HG03460 (cell line): Measurements from ENCODE around the gene CLEC19A.
"Not testable (repeated sequence)": the region's sequence is repeated elsewhere in the genome, so short reads cannot be mapped to it uniquely, and the experiment has no call there.

Experiments used
- ATAC-seq: cut with Tn5 transposase; IDR thresholded peaks from one replicate; pipeline ENCODE4 v1.9.1; 2021; ENCODE audit not compliant: unreplicated experiment

The CLEC19A gene

DNA sequence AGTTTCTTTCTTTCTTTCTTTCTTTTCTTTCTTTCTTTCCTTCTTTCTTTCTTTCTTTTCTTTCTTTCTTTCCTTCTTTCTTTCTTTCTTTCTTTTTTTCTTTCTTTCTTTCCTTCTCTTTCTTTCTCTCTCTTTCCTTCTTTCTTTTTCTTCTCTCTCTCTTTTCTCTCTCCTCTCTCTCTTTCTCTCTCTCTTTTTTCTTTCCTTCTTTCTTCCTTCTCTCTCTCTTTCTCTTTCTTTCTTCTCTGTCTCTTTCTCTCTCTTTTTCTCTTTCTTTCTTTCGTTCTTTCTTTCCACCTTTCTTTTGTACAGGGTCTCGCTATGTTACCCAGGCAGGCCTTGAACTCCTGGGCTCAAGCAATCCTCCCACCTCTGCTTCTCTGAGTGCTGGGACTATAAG, 35.7 kb downstream of the CLEC19A start:
- not testable (repeated sequence) for ATAC-seq

DNA sequence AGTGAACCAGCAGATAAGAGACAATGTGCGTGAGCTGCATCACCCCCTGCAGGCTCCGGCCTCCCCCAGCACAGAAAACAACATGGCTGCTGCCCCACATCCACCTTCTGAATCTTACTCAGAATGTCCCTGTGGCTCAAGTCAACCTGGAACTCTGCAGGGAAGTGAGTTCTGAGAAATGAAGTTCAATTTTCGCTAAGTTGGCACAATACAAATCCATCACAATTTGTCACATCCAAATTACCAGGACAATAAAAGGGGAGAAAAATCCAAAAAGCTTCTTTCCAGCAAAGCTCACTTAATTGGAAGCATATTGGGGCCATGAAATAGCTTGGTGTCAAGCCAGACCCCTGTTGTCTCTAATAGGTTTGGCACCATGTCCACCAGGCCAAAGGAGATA, 38.1 kb downstream of the CLEC19A start:
- ATAC-seq = no peak

DNA sequence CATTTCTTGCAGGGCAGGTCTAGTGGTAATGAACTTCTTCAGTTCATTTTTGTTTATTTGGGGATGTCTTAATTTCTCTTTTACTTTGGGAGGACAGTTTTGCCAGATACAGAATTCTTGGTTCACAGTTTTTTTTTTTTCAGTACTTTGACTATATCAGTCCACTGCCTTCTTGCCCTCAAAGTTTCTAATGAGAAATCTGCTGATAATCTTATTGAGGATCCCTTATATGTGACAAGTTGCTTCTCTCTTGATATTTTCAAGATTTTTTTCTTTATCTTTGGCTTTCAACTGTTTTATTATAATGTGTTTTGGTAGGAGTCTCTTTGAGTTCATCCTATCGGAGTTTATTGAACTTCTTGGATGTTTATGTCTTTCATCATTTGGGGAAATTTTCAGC, 42.8 kb downstream of the CLEC19A start:
- no peak for ATAC-seq

DNA sequence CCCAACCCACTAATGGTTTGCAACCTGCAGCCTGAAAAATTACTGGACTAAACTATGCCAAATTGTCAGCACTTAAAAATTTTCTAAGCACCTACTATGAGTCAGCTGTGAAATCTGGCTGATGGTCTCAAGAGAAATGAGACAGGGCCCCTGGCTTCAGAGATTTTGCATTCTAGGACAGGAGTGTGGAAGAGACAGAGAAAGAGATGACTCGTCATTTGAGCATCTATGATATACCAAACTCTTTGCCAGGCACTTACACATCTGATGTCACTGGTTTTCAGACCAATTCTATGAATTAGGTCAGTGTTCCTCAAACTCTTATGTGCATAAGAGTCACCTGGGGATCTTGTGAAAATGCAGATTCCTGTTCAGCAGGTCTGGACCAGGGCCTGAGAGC, 44.4 kb downstream of the CLEC19A start:
- ATAC-seq = no peak

DNA sequence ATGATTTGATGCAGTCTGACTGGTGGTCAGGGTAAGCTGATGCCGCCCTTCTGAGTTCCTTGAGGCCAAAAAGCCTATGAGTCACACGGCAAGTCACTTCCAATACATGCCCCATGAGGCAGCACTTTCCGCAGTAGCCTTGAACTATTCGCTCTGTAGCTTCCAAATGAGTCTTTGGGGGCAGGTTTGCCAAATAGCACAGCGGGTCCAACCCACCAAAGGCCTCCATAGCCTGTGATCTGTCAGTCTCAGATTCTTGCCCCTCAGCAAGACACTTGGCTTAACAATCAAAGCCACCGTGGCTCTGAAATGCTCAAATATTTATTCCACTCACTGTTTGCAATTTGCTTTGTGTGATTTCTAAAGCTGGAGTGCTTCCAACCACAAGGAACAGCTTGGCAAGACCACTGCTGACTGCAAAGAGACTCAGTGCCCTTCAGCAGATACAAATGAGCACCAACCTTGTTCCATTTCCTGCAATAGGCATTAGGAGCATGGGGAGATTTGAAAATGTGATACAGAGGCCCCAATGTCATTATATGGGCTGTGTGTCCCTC, 45.4 kb downstream of the CLEC19A start:
- ATAC-seq = no peak

DNA sequence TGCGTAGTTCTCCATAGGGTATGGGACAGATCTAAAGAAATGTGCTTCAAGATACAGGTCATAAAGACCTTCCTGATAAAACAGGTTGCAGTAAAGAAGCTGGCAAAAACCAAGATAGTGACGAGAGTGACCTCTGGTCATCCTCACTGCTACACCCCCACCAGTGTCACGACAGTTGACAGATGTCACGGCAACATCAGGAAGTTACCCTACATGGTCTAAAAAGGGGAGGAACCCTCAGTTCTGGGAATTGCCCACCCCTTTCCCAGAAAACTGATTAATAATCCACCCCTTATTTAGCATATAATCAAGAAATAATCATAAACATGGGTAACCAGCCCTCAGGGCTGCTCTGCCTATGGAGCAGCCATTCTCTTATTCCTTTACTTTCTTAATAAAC, 46.3 kb downstream of the CLEC19A start:
- ATAC-seq = no peak

DNA sequence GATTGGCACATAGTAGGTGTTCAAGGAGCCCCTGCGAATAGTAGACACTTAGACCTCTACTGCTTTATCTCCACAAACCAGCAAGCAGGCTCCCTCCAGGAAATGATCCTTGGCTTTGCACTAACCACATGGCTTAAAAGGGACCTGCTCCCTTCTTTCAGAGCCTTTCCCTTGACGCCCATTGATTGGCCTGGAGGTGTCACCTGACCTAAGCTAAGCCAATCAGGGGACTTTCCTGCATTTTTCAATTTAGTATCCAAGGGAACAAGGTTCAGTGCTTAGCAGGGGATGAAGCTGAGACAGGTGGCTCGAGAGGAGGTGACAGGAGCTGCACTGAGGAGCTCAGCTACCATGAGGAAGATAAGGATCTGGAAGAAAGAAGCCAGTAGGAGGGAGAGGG, 52.8 kb downstream of the CLEC19A start:
- ATAC-seq = no peak

DNA sequence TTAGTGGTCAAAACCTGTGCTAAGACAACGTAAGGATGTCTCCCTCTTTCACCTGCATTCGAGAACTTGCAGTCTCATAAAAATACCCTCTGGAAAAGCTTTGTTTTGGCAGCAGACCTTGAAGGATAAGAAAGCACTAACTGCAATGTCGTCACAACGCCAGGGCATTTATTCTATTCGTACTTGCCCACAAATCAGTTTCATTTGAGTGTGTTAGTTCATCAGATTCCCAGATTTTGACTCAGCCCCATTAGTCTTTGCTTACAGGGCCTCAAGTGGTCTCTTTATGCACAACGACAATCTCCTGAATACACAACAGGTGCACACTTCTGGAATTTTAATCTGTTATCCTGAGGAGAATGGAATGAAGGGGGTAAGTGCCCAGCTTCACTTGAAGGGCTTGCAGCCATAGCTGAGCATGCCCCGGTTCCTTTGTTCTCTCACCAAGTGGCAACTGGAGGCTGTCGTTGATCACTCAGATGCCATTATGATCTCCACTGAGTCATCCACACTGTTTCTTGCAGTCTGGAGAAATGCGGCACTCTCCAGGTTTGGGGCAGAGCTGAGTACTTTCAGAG, 58.8 kb downstream of the CLEC19A start:
- no peak for ATAC-seq

DNA sequence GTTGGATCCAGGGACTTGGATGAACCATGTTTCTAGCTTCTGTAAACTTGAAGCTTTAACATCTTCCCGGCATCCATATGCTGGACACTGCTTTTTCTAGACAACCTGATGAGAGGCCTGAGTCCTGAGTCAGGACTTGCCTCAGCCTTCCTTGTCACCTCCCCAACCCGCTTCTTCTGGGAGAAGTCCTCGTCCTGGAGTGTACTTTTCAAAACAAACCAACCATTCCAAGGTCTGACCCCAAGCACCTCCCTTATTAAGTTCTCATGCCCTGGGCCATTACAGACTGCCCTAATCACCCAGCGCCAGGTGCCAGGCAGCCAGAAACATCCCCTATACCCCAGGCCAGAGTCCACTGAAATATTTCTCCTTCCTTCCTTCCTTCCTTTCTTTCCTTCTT, 59.4 kb downstream of the CLEC19A start:
- ATAC-seq = no peak

DNA sequence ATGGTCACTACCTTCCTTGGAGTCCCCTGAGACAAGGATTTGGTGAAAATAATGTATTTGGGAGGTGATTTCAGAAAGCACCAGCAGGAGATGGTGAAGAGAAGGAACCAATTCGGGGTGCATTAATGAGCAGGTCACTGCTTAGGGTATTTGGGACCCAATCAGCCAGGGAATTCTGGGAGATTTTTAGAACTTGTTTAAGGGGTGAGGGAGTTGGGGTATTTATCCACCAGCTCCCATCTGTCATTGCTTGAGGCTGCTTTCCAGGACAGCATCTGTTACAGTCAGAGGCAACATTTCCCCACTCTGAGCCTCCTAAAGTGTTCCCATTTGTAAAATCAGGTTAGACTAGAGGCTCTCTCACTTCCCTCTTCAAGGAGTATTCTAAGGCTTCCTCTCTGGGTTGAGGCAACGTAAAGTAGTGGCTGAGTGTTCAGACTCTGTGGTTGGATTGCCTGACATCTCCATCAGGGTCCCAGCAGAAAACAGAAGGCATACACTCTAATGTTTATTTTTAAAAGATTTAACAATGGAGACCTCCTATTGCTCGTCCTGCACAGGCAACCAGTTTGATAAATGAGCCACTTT, 60.9 kb downstream of the CLEC19A start:
- no peak for ATAC-seq

DNA sequence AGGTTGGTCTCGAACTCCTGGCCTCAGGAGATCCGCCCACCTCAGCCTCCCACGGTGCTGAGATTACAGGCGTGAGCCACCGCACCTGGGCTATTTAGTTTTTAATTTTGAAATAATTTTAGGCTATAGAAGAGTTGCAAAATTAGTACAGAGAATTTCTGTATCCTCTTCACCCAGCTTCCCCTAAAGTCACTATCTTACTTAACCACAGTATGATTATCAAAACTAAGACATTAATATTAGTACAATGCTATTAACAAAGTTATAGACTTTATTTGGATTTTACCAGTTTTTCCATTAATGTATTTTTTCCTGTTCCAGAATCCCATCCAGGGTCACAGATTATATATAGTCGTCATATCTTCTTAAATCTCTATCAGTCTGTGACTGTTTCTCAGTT, 62.6 kb downstream of the CLEC19A start:
- no peak for ATAC-seq

DNA sequence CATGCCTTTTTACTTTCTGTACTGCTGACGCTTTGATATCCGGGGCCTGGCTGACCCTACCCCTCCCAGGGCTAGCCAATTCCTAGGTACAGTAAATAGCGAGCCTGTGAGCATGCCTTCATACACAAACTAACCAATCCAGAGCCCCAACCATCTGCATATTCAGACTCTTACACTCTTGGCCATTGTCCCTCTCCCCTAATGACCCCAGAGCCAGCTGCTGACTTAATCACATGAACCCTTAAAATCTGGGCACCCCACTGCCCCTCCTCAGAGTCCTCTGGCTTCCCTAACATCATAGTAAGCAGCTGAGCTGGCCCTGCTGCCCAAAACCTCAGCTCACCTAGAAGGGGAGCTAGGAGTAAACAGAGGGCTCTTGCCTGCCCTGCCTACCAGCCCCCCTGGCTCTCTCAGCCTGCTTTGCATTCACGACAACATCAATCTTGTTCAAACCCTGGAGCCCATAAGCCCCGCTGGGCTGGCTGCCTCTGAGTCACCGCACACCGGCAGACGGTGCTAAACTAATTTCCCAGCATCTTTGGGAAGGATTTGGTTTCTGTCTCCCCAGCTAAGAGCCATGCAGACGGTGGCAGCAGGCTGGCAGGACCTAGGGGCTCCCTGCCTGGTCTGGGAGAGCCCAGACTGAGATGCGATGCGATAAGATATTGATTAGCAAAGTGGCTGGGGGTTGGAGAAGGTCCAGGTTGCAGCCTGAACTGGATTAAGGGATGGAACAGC, 63.2 kb downstream of the CLEC19A start:
- no peak for ATAC-seq

DNA sequence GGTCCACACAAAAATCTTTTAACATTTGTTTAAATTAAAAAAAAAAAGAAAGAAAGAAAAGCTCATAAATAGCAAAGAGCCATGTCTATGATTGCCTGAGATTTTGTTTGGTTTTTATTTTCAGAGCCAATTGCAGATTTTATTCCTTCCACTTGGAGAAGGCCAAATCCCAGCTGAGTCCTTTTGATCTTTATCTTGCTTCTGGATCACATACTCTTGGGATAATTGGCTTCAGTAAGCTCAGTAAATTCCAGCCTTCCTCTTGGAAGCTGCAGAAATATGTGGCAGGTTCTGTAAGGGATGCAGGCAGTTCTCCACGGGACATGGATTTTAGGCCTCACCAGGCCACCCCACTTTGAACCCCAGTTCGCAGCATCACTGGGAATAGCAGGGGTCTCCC, 68.8 kb downstream of the CLEC19A start:
- ATAC-seq = no peak

DNA sequence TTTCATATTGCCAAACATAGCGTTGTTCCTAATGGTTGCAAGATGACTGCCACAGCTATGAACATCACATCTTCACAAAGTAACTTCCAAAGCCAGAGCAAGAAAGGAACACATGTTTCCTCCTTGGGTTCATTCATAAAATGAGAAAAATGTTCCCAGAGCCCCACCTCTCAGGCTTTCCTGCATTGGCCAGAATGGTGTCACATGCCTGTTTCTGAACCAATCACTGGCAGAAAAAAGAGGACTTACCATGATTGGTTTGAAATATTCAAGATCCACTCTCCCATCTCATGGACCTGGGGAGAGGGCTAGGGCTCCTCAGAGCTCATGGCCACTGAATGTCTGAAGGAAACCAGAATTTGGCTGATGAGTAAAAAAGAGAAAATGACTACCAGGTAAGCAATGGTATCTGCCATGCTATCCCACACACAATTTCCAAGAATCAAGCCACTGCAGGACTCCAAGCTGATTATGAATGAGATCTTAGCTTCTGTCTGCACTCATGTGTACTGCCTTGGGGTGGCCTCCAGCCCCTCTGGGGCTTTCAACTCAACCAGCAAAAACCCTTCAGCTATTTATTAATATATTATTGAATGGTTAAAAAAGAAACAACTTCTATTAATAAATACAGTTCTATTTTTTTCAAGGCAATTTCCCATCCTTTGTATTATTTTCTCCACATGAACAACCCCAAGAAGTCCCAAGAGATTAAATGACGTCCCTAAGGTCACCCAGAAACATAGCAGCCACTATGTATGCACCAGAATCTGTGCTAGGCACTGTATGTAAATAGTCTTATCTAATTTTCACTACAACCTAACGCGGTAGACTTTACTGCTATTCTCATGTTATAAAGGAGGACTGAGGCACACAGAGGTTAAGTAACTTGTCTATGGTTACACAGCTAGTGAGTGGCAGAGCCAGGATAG, 70.8 kb downstream of the CLEC19A start:
- ATAC-seq = no peak

DNA sequence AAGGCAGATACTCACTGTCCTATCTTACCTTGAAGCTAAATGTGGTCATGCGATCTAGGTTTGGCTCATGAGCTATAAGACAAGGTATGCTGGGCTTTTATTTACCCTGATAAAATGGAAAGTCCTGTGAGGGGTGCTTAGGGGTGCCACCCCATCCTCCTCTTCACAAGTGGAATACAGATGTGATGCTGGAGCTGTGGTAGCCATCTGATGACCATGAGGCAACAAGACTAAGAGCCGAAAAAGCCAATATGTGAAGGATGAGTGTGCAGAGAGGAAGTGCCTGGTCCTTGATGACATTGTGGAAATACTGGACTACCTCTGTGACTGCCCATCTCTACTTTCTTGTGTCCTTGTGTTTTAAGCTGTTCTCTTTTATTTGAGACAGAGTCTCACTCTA, 74.0 kb downstream of the CLEC19A start:
- no peak for ATAC-seq
